Measurements from ENCODE around the gene KRTAP19-1.

Gene KRTAP19-1

DNA sequence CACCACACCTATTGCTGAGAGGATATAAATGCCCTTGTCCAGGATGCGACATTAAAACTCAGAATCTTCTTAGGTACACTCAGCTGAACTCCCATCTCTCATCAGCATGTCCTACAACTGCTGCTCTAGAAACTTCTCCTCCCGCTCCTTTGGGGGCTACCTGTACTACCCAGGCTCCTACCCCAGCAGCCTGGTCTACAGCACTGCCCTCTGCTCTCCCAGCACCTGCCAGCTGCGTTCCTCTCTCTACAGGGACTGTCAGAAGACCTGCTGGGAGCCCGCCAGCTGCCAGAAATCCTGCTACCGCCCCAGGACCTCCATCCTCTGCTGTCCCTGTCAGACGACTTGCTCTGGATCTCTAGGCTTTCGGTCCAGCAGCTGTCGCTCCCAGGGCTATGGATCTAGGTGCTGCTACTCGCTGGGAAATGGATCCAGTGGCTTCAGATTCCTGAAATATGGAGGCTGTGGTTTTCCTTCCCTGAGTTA is 50.0 kb downstream of the KRTAP19-1 start, which contains the start of gene KRTAP13-4:
Gene KRTAP13-4 (plus strand): TSS at position 51 of the 486 bp plus-strand sequence. CDS start 56 bp downstream, at position 107.
- no peak for DNase-seq (ENCODE audit: low read depth in 2 of 2)
